Hepatocyte (in vitro differentiated cells): ENCODE data around the gene ITPKC. TPM values are rescaled to one million over a fixed set of nuclear protein-coding genes. Genes with fewer than 3 reads are reported as not detected.
"Not testable (repeated sequence)": the region's sequence is repeated elsewhere in the genome, so short reads cannot be mapped to it uniquely, and the experiment has no call there.

ENCODE experiments used
- DNase-seq: peaks from one replicate; pipeline ENCODE4 v3.0.0-alpha.2; 2016; ENCODE audit warnings: low spot score
- H2AFZ ChIP-seq: fragments of 200-600 bp; sonication (generic); 2 replicates; pipeline ENCODE4 v1.6.0; 2016; ENCODE audit warnings: antibody characterized with exemption, mild to moderate bottlenecking
- H3K27ac ChIP-seq: fragments of 200-600 bp; sonication (generic); 2 replicates; pipeline ENCODE4 v1.5.1; 2016; ENCODE audit warnings: mild to moderate bottlenecking
- H3K27me3 ChIP-seq: fragments of 200-600 bp; sonication (generic); 2 replicates; pipeline ENCODE4 v1.6.1; 2016
- H3K36me3 ChIP-seq: fragments of 200-600 bp; sonication (generic); replicated peaks from 2 replicates; pipeline ENCODE4 v1.5.1; 2016; ENCODE audit warnings: low read depth; ENCODE audit not compliant: insufficient read depth
- H3K4me1 ChIP-seq: fragments of 200-600 bp; sonication (generic); 2 replicates; pipeline ENCODE4 v1.5.1; 2016; ENCODE audit warnings: mild to moderate bottlenecking, moderate library complexity; ENCODE audit not compliant: insufficient read depth
- H3K4me2 ChIP-seq: fragments of 200-600 bp; sonication (generic); 2 replicates; pipeline ENCODE4 v1.6.0; 2016
- H3K4me3 ChIP-seq: fragments of 200-600 bp; sonication (generic); 2 replicates; pipeline ENCODE4 v1.5.1; 2016; ENCODE audit warnings: mild to moderate bottlenecking
- H3K79me2 ChIP-seq: fragments of 200-600 bp; sonication (generic); 2 replicates; pipeline ENCODE4 v1.6.0; 2017; ENCODE audit warnings: mild to moderate bottlenecking
- H3K9me2 ChIP-seq: fragments of 200-600 bp; sonication (generic); replicated peaks from 2 replicates; pipeline ENCODE4 v1.6.0; 2017; ENCODE audit warnings: mild to moderate bottlenecking; ENCODE audit not compliant: insufficient read depth
- H3K9me3 ChIP-seq: fragments of 200-600 bp; sonication (generic); 2 replicates; pipeline ENCODE4 v1.5.1; 2016; ENCODE audit warnings: low read depth, mild to moderate bottlenecking
- H4K20me1 ChIP-seq: fragments of 200-600 bp; sonication (generic); 2 replicates; pipeline ENCODE4 v1.6.0; 2016; ENCODE audit warnings: mild to moderate bottlenecking; ENCODE audit not compliant: insufficient read depth, poor library complexity, severe bottlenecking
- CTCF ChIP-seq: fragments of 200-600 bp; sonication (generic); IDR thresholded peaks from 2 replicates; pipeline ENCODE4 v1.5.1; 2016; ENCODE audit warnings: antibody characterized with exemption, mild to moderate bottlenecking; ENCODE audit not compliant: poor library complexity
- EZH2 ChIP-seq: fragments of 200-600 bp; sonication (generic); IDR thresholded peaks from 2 replicates; pipeline ENCODE4 v1.6.1; 2016; ENCODE audit warnings: antibody characterized with exemption, mild to moderate bottlenecking, borderline replicate concordance
- EZH2phosphoT487 ChIP-seq: fragments of 200-600 bp; sonication (generic); IDR thresholded peaks from one replicate; pipeline ENCODE4 v1.6.1; 2018; ENCODE audit warnings: antibody characterized with exemption, mild to moderate bottlenecking, low read depth, moderate library complexity; ENCODE audit not compliant: unreplicated experiment, severe bottlenecking
- WGBS: methylation state at CpG from one replicate; pipeline ENCODE4 v1.1.6; 2016; ENCODE audit warnings: low lambda C conversion rate; ENCODE audit errors: missing lambda C conversion rate; 5-methylcytosine and 5-hydroxymethylcytosine counted together
- polyA plus RNA-seq: library from polyadenylated mRNA; unstranded; fragments of >200 nt; fragmentation: Nextera tagmentation; extraction: Ambion mirVana; gene quantifications from 2 replicates; pipeline ENCODE4 v1.2.1, GENCODE V29; 2016
- total RNA-seq: library from RNA; depleted of rRNA; stranded (reverse); fragments of >200 nt; gene quantifications from 2 replicates; pipeline ENCODE4 v1.2.3, GENCODE V29; 2014

ITPKC gene
- total and polyA plus RNA-seq, 2 experiments from 2014 or later = 52.9 to 75.8 TPM

- Histone ChIP-seq H3K9me2 (no peaks in the 10 kb centered on the region), H3K27me3 (no peaks in the 10 kb centered on the region), H3K9me3 (no peaks in the 10 kb centered on the region), H3K36me3 (no peaks in the 10 kb centered on the region), H3K27ac (no peak overlapping the region), H3K79me2 (peaks cover 4% of the 10 kb centered on the region), H3K4me2 (no peak overlapping the region), H4K20me1 (no peaks in the 10 kb centered on the region), H3K4me1 (peaks cover 6% of the 10 kb centered on the region), H3K4me3 (no peak overlapping the region), H2AFZ (no peak overlapping the region)
- no peak for DNase-seq
- 97% methylated on average over 7 of the region's 7 CpGs for WGBS
- TF ChIP-seq EZH2phosphoT487 (no peak), CTCF (no peak), EZH2 (no peak)
Measured at GRCh38 chr19:40781140-40781539, 64.2 kb downstream of the ITPKC start.

- no peaks in the 10 kb centered on the region for H4K20me1 ChIP-seq
- H3K27ac ChIP-seq = no peak overlapping the region
- H3K9me3 ChIP-seq = no peaks in the 10 kb centered on the region
- H3K4me2 ChIP-seq = no peak overlapping the region
- H3K36me3 ChIP-seq = no peaks in the 10 kb centered on the region
- H3K79me2 ChIP-seq = peaks cover 4% of the 10 kb centered on the region
- no peaks in the 10 kb centered on the region for H3K4me1 ChIP-seq
- H3K4me3 ChIP-seq = no peak overlapping the region
- H3K9me2 ChIP-seq = no peaks in the 10 kb centered on the region
- TF ChIP-seq CTCF (no peak), EZH2 (no peak), EZH2phosphoT487 (no peak)
- WGBS = 95% methylated on average over 14 of the region's 14 CpGs
- no peak overlapping the region for H2AFZ ChIP-seq
- DNase-seq = no peak
- no peaks in the 10 kb centered on the region for H3K27me3 ChIP-seq
Measured at GRCh38 chr19:40783711-40784110, 66.8 kb downstream of the ITPKC start.

GRCh38 chr19:40784146-40784545 lies 67.2 kb downstream of the ITPKC start:
- not testable (repeated sequence) for H3K27me3 ChIP-seq, H3K36me3 ChIP-seq, H3K4me1 ChIP-seq, H3K27ac ChIP-seq, DNase-seq, H3K4me2 ChIP-seq, H3K79me2 ChIP-seq, H3K9me2 ChIP-seq, H3K9me3 ChIP-seq, H4K20me1 ChIP-seq, H3K4me3 ChIP-seq, H2AFZ ChIP-seq
- WGBS = 100% methylated on average over 2 of the region's 2 CpGs

- Histone ChIP-seq H3K4me1 (no peaks in the 10 kb centered on the region), H4K20me1 (no peaks in the 10 kb centered on the region), H3K79me2 (no peaks in the 10 kb centered on the region), H3K4me2 (no peak overlapping the region), H3K27ac (no peak overlapping the region), H3K27me3 (no peaks in the 10 kb centered on the region), H3K9me3 (no peaks in the 10 kb centered on the region), H3K9me2 (no peaks in the 10 kb centered on the region), H3K4me3 (no peak overlapping the region), H2AFZ (no peak overlapping the region), H3K36me3 (no peaks in the 10 kb centered on the region)
- no peak for TF ChIP-seq EZH2
- no peak for TF ChIP-seq EZH2phosphoT487
- TF ChIP-seq CTCF = no peak
- WGBS = 78% methylated on average over 1 of the region's 1 CpG
- no peak for DNase-seq
Measured at GRCh38 chr19:40785526-40785925, 68.6 kb downstream of the ITPKC start.
